Measurements from ENCODE around the gene PACSIN2. TPM values are rescaled to one million over a fixed set of nuclear protein-coding genes. Genes with fewer than 3 reads are reported as not detected.
A peak's percentile ranks its signal among the peaks of the same experiment; 100 is the strongest.
"Not testable (repeated sequence)": the region's sequence is repeated elsewhere in the genome, so short reads cannot be mapped to it uniquely, and the experiment has no call there.

Gene PACSIN2
- total RNA-seq, 6 experiments from 2014 or later: 69.8 to 97.3 (median 76.2) TPM

DNA sequence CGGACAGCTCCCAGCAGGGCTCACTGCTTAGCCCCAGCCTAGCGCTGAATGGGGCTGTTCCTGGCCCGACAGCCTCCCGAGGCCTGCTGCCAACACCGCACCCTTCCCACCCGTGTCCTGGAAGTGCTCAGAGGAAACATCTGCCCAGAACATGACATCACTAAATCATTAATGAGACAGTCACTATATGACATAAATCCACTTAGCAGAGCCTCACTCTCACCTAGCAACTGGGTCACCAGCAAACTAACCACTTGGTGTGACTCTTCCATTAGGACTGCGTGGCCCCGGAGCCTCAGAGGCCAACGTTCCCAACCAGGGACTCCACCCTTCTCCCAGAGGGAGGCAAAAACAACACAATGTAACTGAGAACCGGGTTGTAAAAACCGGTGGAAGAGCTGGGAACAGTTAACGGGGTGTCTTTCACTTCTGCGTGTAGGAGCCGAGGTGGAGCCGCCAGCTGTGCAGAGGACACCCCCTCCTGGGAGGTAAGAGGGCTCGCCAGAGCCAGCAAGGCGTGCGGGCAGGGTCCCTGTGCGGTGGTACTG is 21.4 kb upstream of the PACSIN2 start:
- Mint-ChIP-seq H3K27me3 (ENCODE audit: insufficient read depth) (peaks cover 1% of the 10 kb centered on the region; the same call in 1 of the 2 replicates), H3K4me3 (peak overlapping the region; percentile 40; the same call in 1 of the 2 replicates), H3K36me3 (ENCODE audit: low read depth) (no peaks in the 10 kb centered on the region), H3K27ac (peak overlapping the region; percentile 84), H3K4me1 (ENCODE audit: low read depth) (peaks cover 20% of the 10 kb centered on the region), H3K9me3 (no peaks in the 10 kb centered on the region)
- DNase-seq: peak; percentile 77
- TF ChIP-seq, protein P1, sequence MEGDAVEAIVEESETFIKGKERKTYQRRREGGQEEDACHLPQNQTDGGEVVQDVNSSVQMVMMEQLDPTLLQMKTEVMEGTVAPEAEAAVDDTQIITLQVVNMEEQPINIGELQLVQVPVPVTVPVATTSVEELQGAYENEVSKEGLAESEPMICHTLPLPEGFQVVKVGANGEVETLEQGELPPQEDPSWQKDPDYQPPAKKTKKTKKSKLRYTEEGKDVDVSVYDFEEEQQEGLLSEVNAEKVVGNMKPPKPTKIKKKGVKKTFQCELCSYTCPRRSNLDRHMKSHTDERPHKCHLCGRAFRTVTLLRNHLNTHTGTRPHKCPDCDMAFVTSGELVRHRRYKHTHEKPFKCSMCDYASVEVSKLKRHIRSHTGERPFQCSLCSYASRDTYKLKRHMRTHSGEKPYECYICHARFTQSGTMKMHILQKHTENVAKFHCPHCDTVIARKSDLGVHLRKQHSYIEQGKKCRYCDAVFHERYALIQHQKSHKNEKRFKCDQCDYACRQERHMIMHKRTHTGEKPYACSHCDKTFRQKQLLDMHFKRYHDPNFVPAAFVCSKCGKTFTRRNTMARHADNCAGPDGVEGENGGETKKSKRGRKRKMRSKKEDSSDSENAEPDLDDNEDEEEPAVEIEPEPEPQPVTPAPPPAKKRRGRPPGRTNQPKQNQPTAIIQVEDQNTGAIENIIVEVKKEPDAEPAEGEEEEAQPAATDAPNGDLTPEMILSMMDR (IDR thresholded peaks at IDR 0.05): no peak

DNA sequence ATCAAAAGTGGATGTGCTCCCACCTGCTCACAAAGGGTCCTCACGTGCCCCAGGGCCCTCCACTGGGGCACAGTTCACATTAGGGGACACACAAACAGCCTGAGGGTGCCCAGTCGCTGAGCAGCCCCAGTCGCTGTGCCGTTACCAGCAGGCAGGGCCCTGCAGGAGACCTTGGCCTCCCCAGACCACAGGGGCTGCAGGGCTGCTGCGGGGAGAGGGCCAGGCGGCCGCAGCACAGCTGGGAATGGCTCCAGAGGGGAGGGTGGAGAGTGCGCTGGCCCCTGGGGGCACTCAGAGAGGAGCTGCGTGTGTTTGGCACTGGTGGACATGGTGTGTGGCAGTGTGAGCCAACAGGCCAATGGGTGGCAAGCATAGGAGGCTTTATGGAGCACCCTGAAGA is 20.3 kb upstream of the PACSIN2 start:
- DNase-seq: no peak
- Mint-ChIP-seq H3K36me3 (ENCODE audit: low read depth) (no peaks in the 10 kb centered on the region), H3K4me3 (no peak overlapping the region), H3K9me3 (no peaks in the 10 kb centered on the region), H3K27ac (peak overlapping the region; percentile 45), H3K27me3 (ENCODE audit: insufficient read depth) (peaks cover 1% of the 10 kb centered on the region; the same call in 1 of the 2 replicates), H3K4me1 (ENCODE audit: low read depth) (peaks cover 25% of the 10 kb centered on the region)
- TF ChIP-seq, protein P1 (IDR thresholded peaks at IDR 0.05): no peak

DNA sequence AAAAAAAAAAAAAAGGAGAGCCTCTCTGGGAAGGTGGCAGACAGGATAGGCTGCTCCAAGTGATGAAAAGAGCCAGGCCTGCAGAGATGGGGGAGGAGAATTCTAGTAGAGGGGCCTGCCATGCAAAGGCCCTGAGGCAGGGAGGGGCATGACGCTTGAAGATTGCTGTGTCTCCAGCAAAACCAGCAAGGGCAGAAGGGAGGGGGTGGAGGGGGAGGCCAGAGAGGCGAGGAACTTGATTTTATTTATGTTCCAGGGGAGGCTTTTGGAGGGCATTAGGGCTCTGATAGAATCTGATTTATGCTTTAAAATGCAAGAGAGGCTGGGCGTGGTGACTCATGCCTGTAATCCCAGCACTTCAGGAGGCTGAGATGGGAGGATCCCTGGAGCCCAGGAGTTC is 16.7 kb upstream of the PACSIN2 start:
- TF ChIP-seq, protein P1 (IDR thresholded peaks at IDR 0.05): no peak
- no peaks in the 10 kb centered on the region for H3K36me3 Mint-ChIP-seq (ENCODE audit: low read depth)
- H3K4me3 Mint-ChIP-seq: no peak overlapping the region
- no peak for DNase-seq
- H3K9me3 Mint-ChIP-seq: no peaks in the 10 kb centered on the region
- H3K27ac Mint-ChIP-seq: no peak overlapping the region
- H3K27me3 Mint-ChIP-seq (ENCODE audit: insufficient read depth): peaks cover 1% of the 10 kb centered on the region; the same call in 1 of the 2 replicates
- H3K4me1 Mint-ChIP-seq (ENCODE audit: low read depth): peaks cover 28% of the 10 kb centered on the region

DNA sequence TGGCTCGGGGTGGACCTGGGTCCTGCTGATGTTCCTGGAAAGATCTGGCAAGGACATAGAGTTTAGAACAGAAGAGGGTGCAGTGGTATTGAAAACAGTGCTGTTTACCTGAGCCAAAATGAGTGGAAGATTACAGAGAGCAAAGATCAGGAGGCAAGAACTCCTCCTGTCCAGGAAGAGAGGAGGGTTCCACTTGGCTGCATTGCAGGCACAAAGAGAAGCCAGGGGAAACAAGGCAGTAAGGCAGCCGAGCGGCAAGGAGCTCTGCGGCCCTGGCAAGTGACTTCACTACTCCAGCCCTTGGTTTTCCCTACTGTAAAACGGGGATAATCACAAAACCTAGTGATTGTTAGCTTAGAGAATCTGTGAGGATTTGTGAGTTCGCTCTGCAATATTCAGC is 3.7 kb upstream of the PACSIN2 start:
- H3K36me3 Mint-ChIP-seq (ENCODE audit: low read depth): no peaks in the 10 kb centered on the region
- H3K4me3 Mint-ChIP-seq: no peak overlapping the region
- TF ChIP-seq, protein P1 (IDR thresholded peaks at IDR 0.05): no peak
- H3K27ac Mint-ChIP-seq: no peak overlapping the region
- peaks cover 11% of the 10 kb centered on the region for H3K27me3 Mint-ChIP-seq (ENCODE audit: insufficient read depth)
- peaks cover 19% of the 10 kb centered on the region for H3K4me1 Mint-ChIP-seq (ENCODE audit: low read depth)
- H3K9me3 Mint-ChIP-seq: no peaks in the 10 kb centered on the region
- no peak for DNase-seq

DNA sequence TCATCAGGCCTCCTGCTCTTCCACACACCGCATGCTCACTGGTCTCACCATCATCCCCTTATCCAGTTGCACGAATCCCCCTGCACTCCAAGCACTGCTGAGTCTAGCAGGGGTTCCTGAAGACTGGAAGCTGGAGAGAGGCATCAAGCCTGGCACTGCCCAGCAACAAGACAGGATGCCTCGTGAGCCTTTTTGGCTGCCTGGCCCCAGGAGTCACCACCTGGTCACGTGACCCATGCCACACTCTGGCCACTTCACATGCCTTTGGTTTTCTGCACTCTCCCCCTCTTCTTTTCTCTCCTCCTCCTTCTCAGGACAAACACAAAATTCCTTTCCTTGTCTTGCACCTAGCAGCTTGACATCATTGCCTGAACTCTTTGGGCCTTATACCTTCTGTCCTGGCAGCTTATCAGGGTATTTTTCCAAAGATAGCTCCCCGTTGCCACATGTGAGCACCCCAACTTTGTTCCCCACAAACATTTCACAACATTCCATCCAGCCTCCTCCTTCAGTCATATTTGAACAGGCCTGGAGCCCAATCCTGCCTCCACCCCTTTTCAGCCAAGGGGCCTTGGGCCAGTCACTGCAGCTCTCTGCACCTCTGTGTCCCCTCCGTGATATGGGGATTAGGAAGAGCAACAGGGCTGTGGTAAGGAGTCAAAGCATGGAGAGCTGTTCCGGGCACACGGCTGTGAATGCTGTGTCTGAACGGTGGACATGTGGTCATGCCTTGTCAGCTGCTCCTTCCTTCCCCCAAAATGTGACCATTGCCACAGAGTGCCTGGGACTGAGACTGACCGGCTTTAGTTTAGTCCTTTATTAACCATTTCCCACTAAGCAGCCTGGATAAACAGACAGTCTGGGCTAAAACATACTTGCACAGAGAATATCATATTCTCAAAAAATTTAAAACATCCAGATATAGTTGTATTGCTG is 2.8 kb upstream of the PACSIN2 start:
- no peak for DNase-seq
- Mint-ChIP-seq H3K4me3 (0 out of 2 replicates have a peak overlapping the region, but pooled peaks have one; percentile 6), H3K27ac (no peak overlapping the region), H3K36me3 (ENCODE audit: low read depth) (no peaks in the 10 kb centered on the region; the same call in 1 of the 2 replicates), H3K9me3 (no peaks in the 10 kb centered on the region), H3K4me1 (ENCODE audit: low read depth) (peaks cover 28% of the 10 kb centered on the region), H3K27me3 (ENCODE audit: insufficient read depth) (peaks cover 8% of the 10 kb centered on the region)
- TF ChIP-seq, protein P1 (IDR thresholded peaks at IDR 0.05): no peak

DNA sequence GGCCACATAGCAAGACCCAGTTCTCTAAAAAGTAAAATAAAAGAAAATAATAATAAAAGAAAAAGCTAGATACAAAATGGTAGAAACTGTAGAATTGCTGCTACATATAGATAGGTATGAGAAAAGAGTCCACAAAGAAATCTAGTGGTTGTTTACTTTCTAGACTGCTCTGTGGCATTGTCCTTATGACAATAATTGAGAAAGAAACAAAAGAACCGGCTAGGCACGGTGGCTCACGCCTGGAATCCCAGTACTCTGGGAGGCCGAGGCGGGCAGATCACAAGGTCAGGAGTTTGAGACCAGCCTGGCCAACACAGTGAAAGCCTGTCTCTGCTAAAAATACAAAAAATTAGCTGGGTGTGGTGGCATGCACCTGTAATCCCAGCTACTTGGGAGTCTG is 1.2 kb upstream of the PACSIN2 start:
- H3K9me3 Mint-ChIP-seq; H3K36me3 Mint-ChIP-seq (ENCODE audit: low read depth); DNase-seq; H3K4me3 Mint-ChIP-seq; H3K27ac Mint-ChIP-seq; H3K27me3 Mint-ChIP-seq (ENCODE audit: insufficient read depth): not testable (repeated sequence)
- peaks cover 41% of the 10 kb centered on the region for H3K4me1 Mint-ChIP-seq (ENCODE audit: low read depth)
